ENCODE measurements around the gene ZBTB25.

ZBTB25 gene

DNA sequence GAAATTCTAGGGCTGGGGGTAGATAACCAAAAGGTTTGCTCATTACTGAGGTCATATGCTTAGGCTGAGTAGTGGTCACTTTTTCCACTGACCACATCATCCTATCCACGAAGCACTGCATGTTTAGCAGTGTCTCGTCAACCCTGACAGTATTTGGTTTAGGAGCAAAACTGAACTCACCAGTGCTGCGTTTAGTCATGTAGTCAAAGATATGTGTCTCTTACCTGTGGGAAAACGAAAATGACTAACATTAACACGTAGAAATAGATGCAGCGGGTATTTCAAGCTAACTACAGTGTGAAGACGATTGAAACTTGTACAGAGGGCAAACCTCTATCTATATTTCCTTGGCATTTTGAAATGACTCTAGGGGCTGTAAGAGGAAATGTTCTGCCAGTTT, 80.9 kb downstream of the ZBTB25 start:
- Mint-ChIP-seq H3K27ac (no peak overlapping the region), H3K36me3 (ENCODE audit: low read depth) (peaks cover 100% of the 10 kb centered on the region), H3K4me3 (no peak overlapping the region), H3K9me3 (no peaks in the 10 kb centered on the region), H3K27me3 (no peaks in the 10 kb centered on the region), H3K4me1 (ENCODE audit: low read depth) (peaks cover 4% of the 10 kb centered on the region)
- intact Hi-C loops (cut with micrococcal nuclease) = no loop called here

DNA sequence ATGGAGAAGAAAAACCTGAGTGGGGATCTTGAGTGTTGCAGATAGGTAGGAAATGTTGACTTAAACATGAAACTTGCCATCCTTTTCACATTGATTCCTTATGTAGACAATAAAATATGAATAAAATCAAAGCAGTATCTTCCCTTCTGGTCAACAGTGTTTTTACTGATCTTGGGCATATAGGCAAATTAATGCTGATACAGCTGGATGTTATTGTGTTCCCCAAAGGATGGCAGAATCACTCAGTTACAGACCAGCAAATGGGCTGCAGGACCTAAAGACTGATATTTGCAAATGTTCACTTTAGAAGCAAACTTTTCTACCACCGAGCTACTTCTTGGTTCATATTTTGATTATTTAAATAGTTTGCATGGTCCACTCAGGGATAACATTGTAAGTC, 81.6 kb downstream of the ZBTB25 start:
- Mint-ChIP-seq H3K4me3 (no peak overlapping the region), H3K27me3 (no peaks in the 10 kb centered on the region), H3K27ac (no peak overlapping the region), H3K9me3 (no peaks in the 10 kb centered on the region), H3K4me1 (ENCODE audit: low read depth) (peaks cover 12% of the 10 kb centered on the region), H3K36me3 (ENCODE audit: low read depth) (peaks cover 98% of the 10 kb centered on the region)
- intact Hi-C loops (cut with micrococcal nuclease) = no loop called here

DNA sequence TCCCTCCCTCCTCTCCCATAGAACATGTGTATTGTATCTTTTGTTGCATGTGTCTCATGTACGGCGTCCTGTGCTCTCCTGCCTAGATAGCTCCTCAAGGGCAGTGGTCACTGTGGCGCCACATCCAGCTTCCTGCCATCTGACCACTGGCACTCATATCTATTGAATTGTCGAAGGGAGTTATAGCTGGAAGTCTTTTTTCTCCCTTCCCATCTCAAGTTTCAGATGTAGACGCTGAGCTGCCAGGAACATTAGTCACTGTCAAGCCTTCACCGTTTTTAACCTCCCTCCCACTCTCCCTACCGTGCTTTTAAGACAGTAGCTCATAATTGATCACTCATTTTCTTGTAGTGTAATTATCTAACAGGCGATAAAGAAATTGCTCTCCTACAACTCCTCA, 82.5 kb downstream of the ZBTB25 start:
- Mint-ChIP-seq H3K27ac (no peak overlapping the region), H3K36me3 (ENCODE audit: low read depth) (peaks cover 92% of the 10 kb centered on the region), H3K4me1 (ENCODE audit: low read depth) (peaks cover 16% of the 10 kb centered on the region), H3K4me3 (no peak overlapping the region), H3K27me3 (no peaks in the 10 kb centered on the region), H3K9me3 (no peaks in the 10 kb centered on the region)
- intact Hi-C loops (cut with micrococcal nuclease) = no loop called here

DNA sequence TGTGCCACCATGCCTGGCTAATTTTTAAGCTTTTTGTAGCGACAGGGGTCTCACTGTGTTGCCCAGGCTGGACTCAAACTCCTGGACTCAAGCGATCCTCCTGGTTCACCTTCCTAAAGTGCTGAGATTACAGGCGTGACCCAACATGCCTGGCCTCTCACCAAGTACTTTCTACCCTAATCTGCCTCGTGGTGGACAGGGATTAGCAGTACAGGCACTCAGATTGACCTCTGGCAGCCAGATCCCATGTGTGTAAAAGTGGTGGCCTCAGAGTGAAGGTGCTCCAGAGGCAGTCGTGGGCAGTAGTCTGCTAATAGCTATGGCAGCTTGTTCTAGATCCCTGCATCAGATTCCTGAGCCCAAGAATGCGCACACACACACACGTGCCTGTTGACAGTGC, 84.6 kb downstream of the ZBTB25 start:
- Mint-ChIP-seq H3K4me1 (ENCODE audit: low read depth) (peaks cover 21% of the 10 kb centered on the region), H3K27me3 (no peaks in the 10 kb centered on the region), H3K4me3 (no peak overlapping the region), H3K36me3 (ENCODE audit: low read depth) (peaks cover 92% of the 10 kb centered on the region), H3K9me3 (no peaks in the 10 kb centered on the region), H3K27ac (no peak overlapping the region)
- intact Hi-C loops (cut with micrococcal nuclease) = no loop called here

DNA sequence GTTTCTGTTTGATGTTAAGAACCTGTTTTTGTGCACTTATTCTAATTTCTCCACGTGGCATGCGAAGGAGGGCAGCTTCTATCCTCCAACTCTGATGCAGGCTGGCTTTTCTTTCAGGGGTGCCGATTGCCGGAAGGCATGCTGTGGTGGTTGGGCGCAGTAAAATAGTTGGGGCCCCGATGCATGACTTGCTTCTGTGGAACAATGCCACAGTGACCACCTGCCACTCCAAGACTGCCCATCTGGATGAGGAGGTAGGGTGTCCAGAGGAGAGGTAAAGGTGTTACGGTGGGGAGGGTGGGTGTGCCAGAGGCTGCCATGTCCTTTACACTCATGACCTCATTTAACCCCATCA, 85.9 kb downstream of the ZBTB25 start:
- peaks cover 21% of the 10 kb centered on the region for H3K4me1 Mint-ChIP-seq (ENCODE audit: low read depth)
- peak overlapping the region; percentile 84 for H3K27ac Mint-ChIP-seq
- H3K36me3 Mint-ChIP-seq (ENCODE audit: low read depth) = peaks cover 90% of the 10 kb centered on the region
- H3K27me3 Mint-ChIP-seq = no peaks in the 10 kb centered on the region
- no peaks in the 10 kb centered on the region for H3K9me3 Mint-ChIP-seq
- intact Hi-C loops (cut with micrococcal nuclease) = no loop called here
- H3K4me3 Mint-ChIP-seq = no peak overlapping the region

DNA sequence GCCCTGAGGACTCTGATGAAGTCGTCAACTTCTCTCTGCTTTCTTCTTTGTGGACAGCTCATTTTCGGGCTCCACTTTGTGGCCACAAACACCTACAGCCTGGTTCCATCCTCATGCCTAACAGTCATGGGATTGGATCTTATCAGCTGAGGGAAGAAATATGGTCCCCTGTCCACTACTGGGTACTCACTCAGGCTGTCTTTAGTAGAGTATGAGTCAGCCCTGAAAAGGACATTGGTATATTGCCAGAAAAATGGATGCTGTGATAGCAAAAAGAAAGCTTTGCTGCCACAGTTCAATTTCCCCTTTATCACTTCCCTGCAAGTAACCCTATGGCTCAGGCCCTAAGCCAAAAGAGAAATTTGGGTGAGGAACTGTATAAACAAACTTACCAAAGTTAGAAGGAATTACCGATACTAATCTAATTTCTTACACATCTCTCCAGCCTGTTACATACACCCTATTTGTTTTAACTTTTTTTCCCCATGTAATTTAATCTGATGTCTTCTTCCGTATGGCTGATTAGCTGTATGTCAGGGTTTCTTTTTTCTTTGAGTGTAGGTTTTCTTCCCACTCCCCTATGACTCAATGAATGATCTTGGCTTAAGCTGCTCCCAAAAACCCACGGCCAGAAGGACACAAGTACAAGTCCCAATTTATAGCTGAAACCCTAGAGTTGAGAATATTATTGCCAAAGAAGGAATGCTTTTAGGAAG, 86.4 kb downstream of the ZBTB25 start:
- H3K27ac Mint-ChIP-seq = peak overlapping the region; percentile 84
- H3K4me3 Mint-ChIP-seq = no peak overlapping the region
- peaks cover 21% of the 10 kb centered on the region for H3K4me1 Mint-ChIP-seq (ENCODE audit: low read depth)
- no peaks in the 10 kb centered on the region for H3K9me3 Mint-ChIP-seq
- no peaks in the 10 kb centered on the region for H3K27me3 Mint-ChIP-seq
- peaks cover 90% of the 10 kb centered on the region for H3K36me3 Mint-ChIP-seq (ENCODE audit: low read depth)
- intact Hi-C loops (cut with micrococcal nuclease) = no loop called here

DNA sequence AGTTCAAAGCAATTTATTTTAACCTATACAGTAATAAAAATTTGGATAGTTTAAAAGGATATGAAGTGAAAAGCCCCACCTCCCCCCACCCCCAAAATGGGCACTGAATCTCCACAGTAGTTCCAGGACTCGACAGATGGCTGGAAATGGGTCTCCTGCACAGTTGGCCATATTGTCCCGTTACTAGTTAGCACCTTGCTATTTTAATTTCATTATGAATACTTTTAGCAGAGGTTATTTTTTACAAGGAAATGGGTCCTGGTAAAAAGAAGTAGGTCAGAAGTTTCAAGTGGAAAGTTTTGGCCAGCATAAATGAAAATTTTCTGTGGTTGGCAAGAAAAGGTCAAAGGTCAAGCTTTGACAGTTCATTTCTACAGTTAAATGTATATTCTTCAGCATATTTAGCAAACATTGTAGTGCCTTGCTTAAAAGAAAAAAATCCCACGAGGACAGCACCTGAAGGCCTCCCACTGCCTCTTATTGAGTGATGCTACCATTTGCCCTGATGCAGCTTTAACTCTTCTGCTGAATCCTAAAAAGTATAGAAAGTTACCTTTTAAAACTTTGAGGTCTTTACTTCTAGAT, 87.2 kb downstream of the ZBTB25 start:
- intact Hi-C loops (cut with micrococcal nuclease) = no loop called here
- Mint-ChIP-seq H3K4me1 (ENCODE audit: low read depth) (peaks cover 21% of the 10 kb centered on the region), H3K4me3 (no peak overlapping the region), H3K27me3 (no peaks in the 10 kb centered on the region), H3K36me3 (ENCODE audit: low read depth) (peaks cover 90% of the 10 kb centered on the region), H3K9me3 (no peaks in the 10 kb centered on the region), H3K27ac (peak overlapping the region; percentile 84)

DNA sequence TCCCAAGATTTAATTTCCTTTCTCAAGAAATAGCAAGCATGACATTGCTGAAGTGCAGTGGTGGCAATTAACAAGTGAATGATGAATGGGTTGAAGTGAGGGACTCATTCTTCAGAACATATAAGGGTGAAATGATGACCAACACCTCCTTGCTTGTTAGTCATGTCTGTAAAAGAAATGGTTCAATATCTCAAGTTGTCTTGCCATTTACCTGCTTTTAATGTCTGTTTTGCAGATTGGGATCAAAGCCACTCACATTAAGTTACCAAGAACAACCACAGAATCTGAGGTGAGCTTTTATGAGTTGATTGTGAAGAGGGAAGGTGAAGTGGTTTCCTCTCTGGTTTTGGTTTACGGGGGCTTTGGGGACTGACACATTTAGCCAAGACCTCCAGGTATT, 91.4 kb downstream of the ZBTB25 start:
- no peaks in the 10 kb centered on the region for H3K9me3 Mint-ChIP-seq
- no peaks in the 10 kb centered on the region for H3K27me3 Mint-ChIP-seq
- H3K4me3 Mint-ChIP-seq = no peak overlapping the region
- intact Hi-C loops (cut with micrococcal nuclease) = no loop called here
- H3K36me3 Mint-ChIP-seq (ENCODE audit: low read depth) = peaks cover 55% of the 10 kb centered on the region
- peaks cover 11% of the 10 kb centered on the region for H3K4me1 Mint-ChIP-seq (ENCODE audit: low read depth)
- H3K27ac Mint-ChIP-seq = no peak overlapping the region

DNA sequence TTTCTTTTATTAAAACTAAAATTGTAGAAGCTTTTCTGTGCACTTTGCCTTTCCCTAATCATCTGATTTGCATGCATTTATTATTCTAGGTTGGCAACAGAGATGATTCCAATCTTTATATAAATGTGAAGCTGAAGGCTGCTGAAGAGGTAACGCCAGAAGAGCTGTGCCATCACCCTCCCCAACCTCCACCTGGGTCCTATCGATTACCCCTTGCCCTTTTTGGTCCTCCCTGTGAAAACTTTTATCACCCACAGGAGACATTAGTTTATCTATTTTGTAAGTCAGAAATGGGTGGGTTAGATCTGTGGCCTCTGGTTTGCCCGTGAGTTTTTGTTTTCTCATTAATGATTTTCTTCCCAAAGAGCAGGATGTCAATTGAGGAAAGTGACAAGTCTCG, 92.6 kb downstream of the ZBTB25 start:
- H3K4me3 Mint-ChIP-seq = no peak overlapping the region
- no peak overlapping the region for H3K27ac Mint-ChIP-seq
- intact Hi-C loops (cut with micrococcal nuclease) = no loop called here

DNA sequence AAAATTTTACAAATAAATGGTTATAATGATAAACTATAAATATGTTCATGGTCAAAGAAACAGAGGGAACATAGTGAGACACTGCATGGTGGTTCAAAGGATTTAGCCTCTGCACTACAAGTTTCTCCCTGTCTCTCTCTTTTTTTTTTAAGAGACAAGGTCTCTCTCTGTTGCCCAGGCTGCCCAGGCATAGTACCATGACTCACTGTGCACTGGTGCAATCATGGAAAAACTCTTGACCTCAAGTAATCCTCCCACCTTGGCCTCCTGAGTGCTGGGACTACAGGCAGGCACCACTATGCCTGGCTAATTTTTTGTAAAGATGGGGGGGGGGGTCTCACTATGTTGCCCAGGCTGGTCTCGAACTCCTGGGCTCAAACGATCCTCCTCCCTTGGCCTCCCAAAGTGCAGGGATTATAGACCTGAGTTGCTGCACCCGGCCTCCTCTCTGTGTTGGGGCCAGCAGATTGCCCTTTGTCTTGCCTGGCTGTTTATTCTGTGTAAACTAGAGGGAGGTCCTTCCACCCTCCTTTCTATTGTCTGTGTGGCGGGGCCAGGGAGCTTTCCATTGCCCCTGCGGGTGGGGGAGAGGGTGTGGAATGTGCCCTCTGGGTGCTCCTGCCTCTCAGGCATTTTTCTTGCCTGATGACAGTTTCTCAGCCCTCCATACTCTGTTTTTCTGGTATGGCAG, 93.4 kb downstream of the ZBTB25 start:
- no peaks in the 10 kb centered on the region for H3K4me1 Mint-ChIP-seq (ENCODE audit: low read depth)
- H3K9me3 Mint-ChIP-seq = no peaks in the 10 kb centered on the region
- H3K36me3 Mint-ChIP-seq (ENCODE audit: low read depth) = peaks cover 50% of the 10 kb centered on the region
- intact Hi-C loops (cut with micrococcal nuclease) = no loop called here
- no peak overlapping the region for H3K27ac Mint-ChIP-seq
- no peaks in the 10 kb centered on the region for H3K27me3 Mint-ChIP-seq
- H3K4me3 Mint-ChIP-seq = no peak overlapping the region

More for the DNA sequence above, 92.6 kb downstream of the ZBTB25 start:
- H3K9me3 Mint-ChIP-seq = no peaks in the 10 kb centered on the region
- H3K4me1 Mint-ChIP-seq (ENCODE audit: low read depth) = peaks cover 3% of the 10 kb centered on the region
- H3K27me3 Mint-ChIP-seq = no peaks in the 10 kb centered on the region
- H3K36me3 Mint-ChIP-seq (ENCODE audit: low read depth) = peaks cover 50% of the 10 kb centered on the region

DNA sequence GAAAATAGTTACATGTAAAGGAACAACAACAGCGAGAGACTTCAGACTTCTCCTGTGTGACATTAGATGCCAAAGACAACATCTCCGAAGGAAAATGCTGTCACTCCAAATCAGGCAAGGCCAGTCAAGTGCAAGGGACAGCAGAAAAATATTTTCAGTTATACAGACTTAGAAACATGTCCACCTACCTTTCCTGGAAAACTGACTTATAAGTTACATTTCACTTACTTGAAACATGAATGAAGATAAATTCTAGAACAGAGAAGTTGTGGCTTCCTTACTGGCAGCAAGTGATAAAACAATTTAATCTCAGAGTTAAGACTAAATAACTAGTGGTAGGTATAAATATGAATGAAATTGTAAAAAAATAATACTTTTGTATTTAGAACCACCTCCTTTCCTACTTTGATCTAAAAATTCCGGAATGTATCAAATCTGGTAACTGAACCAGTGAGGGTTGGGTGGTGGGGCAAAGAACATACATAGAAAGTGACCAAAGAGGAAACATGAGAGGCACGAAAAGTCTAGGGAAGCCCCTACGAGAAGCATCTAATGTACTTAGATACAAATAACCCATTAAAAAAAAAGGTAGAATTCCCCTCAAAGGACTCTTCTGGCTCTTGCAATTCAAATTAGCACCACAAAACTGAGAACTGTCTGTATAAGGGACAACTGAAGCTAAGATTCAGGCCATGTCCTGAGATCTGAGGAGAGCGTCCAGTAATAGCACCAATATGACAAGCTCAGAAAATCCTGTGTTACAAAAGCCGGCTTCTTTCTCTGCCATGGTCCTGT, 94.3 kb downstream of the ZBTB25 start:
- no peaks in the 10 kb centered on the region for H3K27me3 Mint-ChIP-seq
- H3K36me3 Mint-ChIP-seq (ENCODE audit: low read depth) = peaks cover 49% of the 10 kb centered on the region
- no peak overlapping the region for H3K4me3 Mint-ChIP-seq
- H3K9me3 Mint-ChIP-seq = no peaks in the 10 kb centered on the region
- no peaks in the 10 kb centered on the region for H3K4me1 Mint-ChIP-seq (ENCODE audit: low read depth)
- H3K27ac Mint-ChIP-seq = no peak overlapping the region
- intact Hi-C loops (cut with micrococcal nuclease) = no loop called here

DNA sequence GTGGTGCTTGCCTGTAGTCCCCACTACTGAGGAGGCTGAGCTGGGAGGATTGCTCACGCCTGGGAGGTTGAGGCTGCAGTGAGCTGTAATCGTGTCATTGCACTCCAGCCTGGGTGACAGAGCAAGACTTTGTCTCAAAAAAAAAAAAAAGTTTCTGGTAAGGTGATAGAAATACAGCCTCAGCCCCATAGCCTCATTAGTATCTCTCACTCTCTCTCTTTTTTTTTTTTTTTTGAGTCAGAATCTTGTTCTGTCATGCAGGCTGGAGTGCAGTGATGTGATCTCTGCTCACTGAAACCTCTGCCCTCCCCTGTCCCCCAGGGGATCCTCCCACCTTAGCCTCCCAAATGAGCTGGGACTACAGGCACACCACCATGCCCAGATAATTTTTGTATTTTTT, 96.3 kb downstream of the ZBTB25 start:
- H3K4me3 Mint-ChIP-seq = no peak overlapping the region

DNA sequence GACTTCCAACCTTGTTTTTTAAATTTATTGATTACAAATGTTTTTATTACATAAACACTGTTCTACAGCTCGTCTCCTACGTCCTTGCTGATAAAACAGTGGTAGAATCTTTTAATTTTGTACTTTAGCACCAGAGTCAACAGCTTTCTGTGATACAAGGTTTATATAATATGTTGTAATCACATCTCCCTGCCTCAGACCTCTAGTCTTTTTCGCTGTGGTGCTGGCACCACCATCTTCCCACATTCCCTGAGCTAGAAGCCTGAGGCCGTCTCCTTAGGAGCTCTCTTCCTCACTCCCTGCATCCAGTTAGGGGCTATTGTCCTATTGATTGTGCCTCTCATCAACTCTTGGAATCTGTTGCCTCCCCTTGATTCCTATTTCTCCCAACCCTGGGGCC, 98.3 kb downstream of the ZBTB25 start:
- H3K27me3 Mint-ChIP-seq = no peaks in the 10 kb centered on the region
- no peak overlapping the region for H3K27ac Mint-ChIP-seq
- H3K36me3 Mint-ChIP-seq (ENCODE audit: low read depth) = peaks cover 40% of the 10 kb centered on the region
- no peak overlapping the region for H3K4me3 Mint-ChIP-seq
- peaks cover 11% of the 10 kb centered on the region for H3K4me1 Mint-ChIP-seq (ENCODE audit: low read depth)
- no peaks in the 10 kb centered on the region for H3K9me3 Mint-ChIP-seq
- intact Hi-C loops (cut with micrococcal nuclease) = no loop called here

More for the DNA sequence above, 96.3 kb downstream of the ZBTB25 start:
- H3K27ac Mint-ChIP-seq = no peak overlapping the region
- no peaks in the 10 kb centered on the region for H3K27me3 Mint-ChIP-seq
- H3K9me3 Mint-ChIP-seq = no peaks in the 10 kb centered on the region
- intact Hi-C loops (cut with micrococcal nuclease) = no loop called here
- peaks cover 45% of the 10 kb centered on the region for H3K36me3 Mint-ChIP-seq (ENCODE audit: low read depth)
- peaks cover 2% of the 10 kb centered on the region for H3K4me1 Mint-ChIP-seq (ENCODE audit: low read depth)

DNA sequence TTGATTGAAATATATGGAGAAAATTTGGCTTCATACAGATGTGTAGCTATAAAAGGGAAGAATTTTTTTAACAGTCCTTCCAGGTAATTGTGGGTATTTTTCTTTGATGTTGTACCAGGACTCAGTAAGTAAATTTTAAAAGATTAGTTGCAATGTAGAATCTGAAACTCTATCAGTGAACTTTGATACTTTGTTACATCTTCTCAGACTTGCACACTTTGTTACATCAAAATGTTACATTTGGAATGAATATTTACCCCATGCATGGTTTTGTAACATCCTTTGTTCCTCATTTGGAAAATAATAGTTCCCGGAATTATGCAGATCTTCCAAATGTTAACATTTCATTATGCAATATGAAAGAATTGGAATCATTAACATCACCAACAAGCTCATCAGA, 101.7 kb downstream of the ZBTB25 start:
- peaks cover 40% of the 10 kb centered on the region for H3K36me3 Mint-ChIP-seq (ENCODE audit: low read depth)
- no peaks in the 10 kb centered on the region for H3K27me3 Mint-ChIP-seq
- intact Hi-C loops (cut with micrococcal nuclease) = no loop called here
- no peaks in the 10 kb centered on the region for H3K9me3 Mint-ChIP-seq
- peak overlapping the region; percentile 51 for H3K27ac Mint-ChIP-seq
- H3K4me1 Mint-ChIP-seq (ENCODE audit: low read depth) = peaks cover 19% of the 10 kb centered on the region
- no peak overlapping the region for H3K4me3 Mint-ChIP-seq

All from dendritic cell treated with granulocyte-macrophage colony-stimulating factor and Interleukin-4, amounts not matched to agents 40 ng/mL and 50 ng/mL, for 4 days (primary cell).